Prostate gland (tissue), 2 donors: ENCODE results near the gene MTIF3. TPM values are rescaled to one million over a fixed set of nuclear protein-coding genes. Genes with fewer than 3 reads are reported as not detected.
A peak's percentile ranks its signal among the peaks of the same experiment; 100 is the strongest.

Experiments used
- DNase-seq: peaks from one replicate; pipeline ENCODE4 v3.0.0-alpha.2; 2019; ENCODE audit warnings: low spot score
- H3K27ac ChIP-seq, 2 donors: fragments of 200-600 bp; sonication (generic); 2 replicates each; pipeline ENCODE4 v1.5.1; 2017 to 2019
- H3K27me3 ChIP-seq: fragments of 200-600 bp; sonication (generic); replicated peaks from 2 replicates; pipeline ENCODE4 v1.5.1; 2019; ENCODE audit not compliant: insufficient read depth
- H3K36me3 ChIP-seq, 2 donors: fragments of 200-600 bp; sonication (generic); 1 replicate in 1 of 2; 2 replicates in 1 of 2; pipeline versions ENCODE4 v1.5.1 to v1.8.1; 2017 to 2019
- H3K4me1 ChIP-seq: fragments of 200-600 bp; sonication (generic); replicated peaks from 2 replicates; pipeline ENCODE4 v1.5.1; 2019
- H3K4me3 ChIP-seq, 2 donors: fragments of 200-600 bp; sonication (generic); 2 replicates each; pipeline ENCODE4 v1.5.1; 2017 to 2019
- H3K9me3 ChIP-seq: fragments of 200-600 bp; sonication (generic); 2 replicates; pipeline ENCODE4 v1.5.1; 2017
- CTCF ChIP-seq, 4 experiments: fragments of 200-600 bp in 2 of 4; fragments of 450-650 bp in 2 of 4; sonication (generic) in 2 of 4; IDR thresholded peaks; 1 replicate in 3 of 4; 2 replicates in 1 of 4; pipeline ENCODE4 v1.5.1; 2016 to 2019; ENCODE audit warnings: antibody characterized with exemption in 4 of 4, mild to moderate bottlenecking in 2 of 4, moderate library complexity in 2 of 4
- POLR2A ChIP-seq: fragments of 450-650 bp; IDR thresholded peaks from one replicate; pipeline ENCODE4 v1.6.1; 2016; ENCODE audit warnings: antibody characterized with exemption, mild to moderate bottlenecking
- POLR2AphosphoS5 ChIP-seq: sonication (generic); formaldehyde crosslinking; IDR thresholded peaks from one replicate; pipeline ENCODE4 v1.6.1; 2017; ENCODE audit warnings: antibody characterized with exemption
- WGBS: methylation state at CpG from one replicate; pipeline ENCODE4 v1.1.5; 2018; 5-methylcytosine and 5-hydroxymethylcytosine counted together
- intact Hi-C: fragments of 100-400 bp; cut with DNase I; formaldehyde crosslinking; loops from one replicate; pipeline ENCODE4 v1.14.2; 2022
- total RNA-seq, 2 donors: library from RNA; depleted of rRNA; stranded (reverse); fragments of >200 nt; gene quantifications; one replicate each; pipeline ENCODE4 v1.1.0, GENCODE V29; 2016

The MTIF3 gene
- total RNA-seq, 2 donors from 2014 or later = 44.8 to 52.3 TPM

GRCh38 chr13:27425918-27426630, 24.3 kb downstream of the MTIF3 start:
- WGBS = 16% methylated on average over 17 of the region's 17 CpGs
- intact Hi-C loops = loop anchor here (10.0 kb wide), 2 partner anchors 171 to 481 kb away; partner anchors contain the start of gene RPL21

GRCh38 chr13:27425158-27425917, 25.0 kb downstream of the MTIF3 start:
- Histone ChIP-seq H3K27me3 (no peaks in the 10 kb centered on the region), H3K4me1 (peaks cover 6% of the 10 kb centered on the region), H3K36me3 (no peaks in the 10 kb centered on the region), H3K9me3 (no peaks in the 10 kb centered on the region), H3K4me3 (peak overlapping the region; percentile 54 to 60), H3K27ac (peak overlapping the region; percentile 86 to 87)
- no peak for DNase-seq
- intact Hi-C loops = loop anchor here (10.0 kb wide), 2 partner anchors 171 to 481 kb away; partner anchors contain the start of gene RPL21
- WGBS = 26% methylated on average over 13 of the region's 13 CpGs
- TF ChIP-seq POLR2A (no peak), CTCF (IDR thresholded peaks at IDR 0.05) (no peak)

More at GRCh38 chr13:27425918-27426630, 24.3 kb downstream of the MTIF3 start:
- H3K9me3 ChIP-seq = no peaks in the 10 kb centered on the region
- no peaks in the 10 kb centered on the region for H3K36me3 ChIP-seq
- H3K4me3 ChIP-seq = peak overlapping the region; percentile 54 to 60
- H3K27ac ChIP-seq = peak overlapping the region; percentile 86 to 87
- TF ChIP-seq POLR2A (no peak), CTCF (IDR thresholded peaks at IDR 0.05) (peak in 3 of 4 experiments; percentile 11 to 49 (median 37)), POLR2AphosphoS5 (peak; percentile 88)
- DNase-seq = peak; percentile 83
- H3K4me1 ChIP-seq = peaks cover 6% of the 10 kb centered on the region
- H3K27me3 ChIP-seq = no peaks in the 10 kb centered on the region

DNA sequence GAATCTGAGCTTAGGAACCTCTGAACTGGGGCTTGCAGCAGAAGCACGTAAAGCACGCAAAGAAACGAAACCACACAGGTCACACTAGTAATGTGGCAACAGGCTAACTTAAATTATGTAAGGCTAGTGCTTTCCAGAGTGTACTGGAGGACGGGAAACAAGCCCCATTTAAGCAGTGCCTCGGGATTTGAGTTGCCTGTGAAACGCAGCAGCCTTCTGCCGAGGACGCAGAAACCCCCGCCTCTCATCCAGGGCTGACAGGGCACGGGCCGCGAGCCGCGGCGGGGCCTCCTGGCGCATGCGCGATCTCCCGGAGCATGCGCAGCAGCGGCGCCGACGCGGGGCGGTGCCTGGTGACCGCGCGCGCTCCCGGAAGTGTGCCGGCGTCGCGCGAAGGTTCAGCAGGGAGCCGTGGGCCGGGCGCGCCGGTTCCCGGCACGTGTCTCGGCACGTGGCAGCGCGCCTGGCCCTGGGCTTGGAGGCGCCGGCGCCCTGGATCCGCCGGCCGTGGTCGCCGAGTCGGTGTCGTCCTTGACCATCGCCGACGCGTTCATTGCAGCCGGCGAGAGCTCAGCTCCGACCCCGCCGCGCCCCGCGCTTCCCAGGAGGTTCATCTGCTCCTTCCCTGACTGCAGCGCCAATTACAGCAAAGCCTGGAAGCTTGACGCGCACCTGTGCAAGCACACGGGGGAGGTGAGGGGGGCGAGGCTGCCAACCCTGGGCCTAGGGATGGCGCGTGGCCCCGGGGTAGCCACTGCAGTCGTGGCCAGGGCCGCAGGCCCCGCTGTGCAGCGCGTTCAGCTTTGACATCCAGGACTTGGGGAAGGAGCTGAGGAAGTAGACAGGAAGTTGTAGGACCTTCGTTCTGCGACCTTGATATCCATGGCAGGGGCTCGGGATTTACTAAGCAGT, 25.9 kb downstream of the MTIF3 start, which contains the start of gene GTF3A:
GTF3A (plus strand) TSS at position 374 of the 912 bp plus-strand sequence.
- H3K9me3 ChIP-seq = no peaks in the 10 kb centered on the region
- WGBS = under 1% methylated on average over 47 of the region's 85 CpGs
- no peaks in the 10 kb centered on the region for H3K27me3 ChIP-seq
- intact Hi-C loops = loop anchor here (1.0 to 10.0 kb wide), 3 partner anchors 26 to 480 kb away; partner anchors contain the start of genes MTIF3 and RPL21
- H3K27ac ChIP-seq = peak within 1 kb of the TSS; percentile 86 to 87
- H3K4me1 ChIP-seq = peaks cover 6% of the 10 kb centered on the region
- H3K4me3 ChIP-seq = peak within 1 kb of the TSS; percentile 54 to 60
- DNase-seq = peak; percentile 72
- TF ChIP-seq POLR2AphosphoS5 (peak; percentile 52), POLR2A (peak; percentile 86), CTCF (IDR thresholded peaks at IDR 0.05) (peak in 1 of 4 experiments; percentile 37)
- no peaks in the 10 kb centered on the region for H3K36me3 ChIP-seq

- no peak for DNase-seq
- Histone ChIP-seq H3K9me3 (no peaks in the 10 kb centered on the region), H3K4me3 (no peak overlapping the region), H3K36me3 (no peaks in the 10 kb centered on the region), H3K4me1 (peaks cover 6% of the 10 kb centered on the region), H3K27me3 (no peaks in the 10 kb centered on the region), H3K27ac (no peak overlapping the region)
- no peak for TF ChIP-seq POLR2AphosphoS5
- no peak for TF ChIP-seq POLR2A
- TF ChIP-seq CTCF (IDR thresholded peaks at IDR 0.05) = no peak
- intact Hi-C loops = loop anchor here (10.0 kb wide), 2 partner anchors 169 to 479 kb away; partner anchors contain the start of gene RPL21
- 85% methylated on average over 7 of the region's 7 CpGs for WGBS
Observed at GRCh38 chr13:27423333-27423732, 27.0 kb downstream of the MTIF3 start.
